IPS DF 6.9 (cell line): ENCODE data around the gene EHMT1.
"Not testable (repeated sequence)": the region's sequence is repeated elsewhere in the genome, so short reads cannot be mapped to it uniquely, and the experiment has no call there.

Source experiments
- DNase-seq: peaks from one replicate; pipeline ENCODE4 v3.0.0-alpha.2; 2013; ENCODE audit warnings: low read depth, low spot score
- H3K27ac ChIP-seq: one replicate; pipeline ENCODE4 v1.5.1; 2013; ENCODE audit warnings: low read length, control low read depth
- H3K27me3 ChIP-seq: 2 replicates; pipeline ENCODE4 v1.6.1; 2013; ENCODE audit warnings: mild to moderate bottlenecking, low read length; ENCODE audit not compliant: control insufficient read depth, insufficient read depth
- H3K36me3 ChIP-seq: 2 replicates; pipeline ENCODE4 v1.6.1; 2013; ENCODE audit warnings: low read length; ENCODE audit not compliant: control insufficient read depth, insufficient read depth
- H3K4me1 ChIP-seq: 2 replicates; pipeline ENCODE4 v1.6.1; 2013; ENCODE audit warnings: low read length; ENCODE audit not compliant: control insufficient read depth, insufficient read depth
- H3K4me3 ChIP-seq: 2 replicates; pipeline ENCODE4 v1.5.1; 2013; ENCODE audit warnings: mild to moderate bottlenecking, low read length
- H3K9me3 ChIP-seq: 2 replicates; pipeline ENCODE4 v1.6.1; 2013; ENCODE audit warnings: low read length, inconsistent platforms; ENCODE audit not compliant: control insufficient read depth, insufficient read depth
- WGBS: extraction: QIAGEN DNeasy Blood & Tissue Kit; methylation state at CpG from one replicate; pipeline ENCODE4 v1.1.7; 2013; ENCODE audit warnings: mixed read lengths, missing lambda C conversion rate; ENCODE audit not compliant: insufficient read length, insufficient coverage; 5-methylcytosine and 5-hydroxymethylcytosine counted together

EHMT1 gene

DNA sequence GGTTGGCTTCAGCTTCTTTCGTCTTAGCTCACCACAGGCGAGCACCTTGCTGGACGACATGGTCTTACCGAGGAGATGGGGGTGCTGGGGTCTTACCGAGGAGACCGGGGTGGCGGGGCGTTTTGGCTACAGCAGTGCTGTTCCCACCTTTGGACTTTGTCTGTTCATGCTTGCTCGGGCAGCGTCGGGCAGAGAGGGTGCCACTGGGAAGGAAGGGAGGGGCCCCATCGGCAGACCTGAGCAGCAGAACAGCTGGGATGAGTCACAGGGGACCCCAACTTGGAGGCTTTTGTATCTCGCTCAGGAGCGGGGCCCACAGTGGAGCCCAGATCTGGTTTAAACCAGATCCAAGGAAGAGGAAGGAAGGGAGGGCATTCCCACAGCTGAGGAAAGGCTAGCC is 152.8 kb downstream of the EHMT1 start:
- H3K27ac ChIP-seq, result no peak overlapping the region
- no peaks in the 10 kb centered on the region for H3K27me3 ChIP-seq

GRCh38 chr9:137772281-137772873 is 153.6 kb downstream of the EHMT1 start:
- Histone ChIP-seq H3K9me3 (no peaks in the 10 kb centered on the region), H3K27ac (no peak overlapping the region), H3K27me3 (no peaks in the 10 kb centered on the region), H3K4me3 (no peak overlapping the region), H3K36me3 (peaks cover 16% of the 10 kb centered on the region), H3K4me1 (0 out of 2 replicates have a peak, but pooled peaks cover 2% of the 10 kb centered on the region)
- WGBS, result no CpG with 5 or more reads among the region's 12 CpGs
- DNase-seq, result no peak

More for the DNA sequence above, 152.8 kb downstream of the EHMT1 start:
- no peak overlapping the region for H3K4me3 ChIP-seq
- H3K9me3 ChIP-seq, result no peaks in the 10 kb centered on the region
- peaks cover 18% of the 10 kb centered on the region for H3K36me3 ChIP-seq
- WGBS, result no CpG with 5 or more reads among the region's 14 CpGs
- no peak for DNase-seq
- H3K4me1 ChIP-seq, result 0 out of 2 replicates have a peak, but pooled peaks cover 2% of the 10 kb centered on the region

- no peak for DNase-seq
- Histone ChIP-seq H3K27ac (no peak overlapping the region), H3K4me1 (0 out of 2 replicates have a peak, but pooled peaks cover 2% of the 10 kb centered on the region), H3K36me3 (peaks cover 36% of the 10 kb centered on the region), H3K27me3 (no peaks in the 10 kb centered on the region), H3K9me3 (no peaks in the 10 kb centered on the region), H3K4me3 (no peak overlapping the region)
- no CpG with 5 or more reads among the region's 24 CpGs for WGBS
Measured at GRCh38 chr9:137774775-137775386, 156.1 kb downstream of the EHMT1 start.

DNA sequence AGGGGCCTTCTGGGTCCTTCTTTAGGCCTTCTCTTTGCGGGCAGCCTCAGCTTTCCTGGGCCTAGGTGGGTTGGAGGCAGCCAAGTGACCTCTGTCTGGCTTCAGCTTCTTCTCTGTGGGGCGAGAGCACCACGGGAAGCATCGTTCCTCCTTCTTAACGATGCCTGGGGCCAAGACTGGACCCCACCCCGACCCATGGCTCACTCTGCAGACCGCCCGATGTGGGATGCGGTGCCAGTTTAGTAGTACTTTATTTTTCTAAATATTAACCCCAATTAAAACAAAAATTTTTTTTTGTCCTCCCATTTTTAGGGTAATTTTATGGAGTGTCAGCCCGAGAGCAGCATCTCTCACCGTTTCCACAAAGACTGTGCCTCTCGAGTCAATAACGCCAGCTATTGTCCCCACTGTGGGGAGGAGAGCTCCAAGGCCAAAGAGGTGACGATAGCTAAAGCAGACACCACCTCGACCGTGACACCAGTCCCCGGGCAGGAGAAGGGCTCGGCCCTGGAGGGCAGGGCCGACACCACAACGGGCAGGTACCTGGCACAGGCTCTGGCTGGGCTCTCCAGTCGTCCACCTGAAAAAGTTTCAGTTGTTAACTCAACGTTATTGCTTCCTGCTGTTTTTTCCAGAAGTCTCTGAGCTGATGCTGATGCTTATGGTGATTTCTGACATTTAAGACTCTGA is 157.6 kb downstream of the EHMT1 start:
- DNase-seq, result no peak
- Histone ChIP-seq H3K27me3 (no peaks in the 10 kb centered on the region), H3K4me3 (no peak overlapping the region), H3K36me3 (peaks cover 42% of the 10 kb centered on the region), H3K4me1 (0 out of 2 replicates have a peak, but pooled peaks cover 2% of the 10 kb centered on the region), H3K27ac (no peak overlapping the region), H3K9me3 (no peaks in the 10 kb centered on the region)
- no CpG with 5 or more reads among the region's 22 CpGs for WGBS

- DNase-seq, result no peak
- H3K9me3 ChIP-seq, result no peaks in the 10 kb centered on the region
- no peaks in the 10 kb centered on the region for H3K27me3 ChIP-seq
- no peak overlapping the region for H3K27ac ChIP-seq
- no CpG with 5 or more reads among the region's 20 CpGs for WGBS
- peaks cover 53% of the 10 kb centered on the region for H3K36me3 ChIP-seq
- no peak overlapping the region for H3K4me3 ChIP-seq
- no peaks in the 10 kb centered on the region for H3K4me1 ChIP-seq
Measured at GRCh38 chr9:137777761-137778160, 159.0 kb downstream of the EHMT1 start.

GRCh38 chr9:137778336-137778735 is 159.5 kb downstream of the EHMT1 start:
- DNase-seq, result no peak
- Histone ChIP-seq H3K4me3 (no peak overlapping the region), H3K36me3 (peaks cover 53% of the 10 kb centered on the region), H3K4me1 (no peaks in the 10 kb centered on the region), H3K9me3 (no peaks in the 10 kb centered on the region), H3K27me3 (no peaks in the 10 kb centered on the region), H3K27ac (no peak overlapping the region)
- no CpG with 5 or more reads among the region's 11 CpGs for WGBS

- Histone ChIP-seq H3K9me3 (no peaks in the 10 kb centered on the region), H3K36me3 (peaks cover 53% of the 10 kb centered on the region), H3K4me1 (no peaks in the 10 kb centered on the region), H3K27ac (no peak overlapping the region), H3K27me3 (no peaks in the 10 kb centered on the region), H3K4me3 (no peak overlapping the region)
- whole genome bisulfite sequencing, result no CpG with 5 or more reads among the region's 10 CpGs
- DNase-seq, result no peak
Measured at GRCh38 chr9:137778914-137779313, 160.1 kb downstream of the EHMT1 start.

DNA sequence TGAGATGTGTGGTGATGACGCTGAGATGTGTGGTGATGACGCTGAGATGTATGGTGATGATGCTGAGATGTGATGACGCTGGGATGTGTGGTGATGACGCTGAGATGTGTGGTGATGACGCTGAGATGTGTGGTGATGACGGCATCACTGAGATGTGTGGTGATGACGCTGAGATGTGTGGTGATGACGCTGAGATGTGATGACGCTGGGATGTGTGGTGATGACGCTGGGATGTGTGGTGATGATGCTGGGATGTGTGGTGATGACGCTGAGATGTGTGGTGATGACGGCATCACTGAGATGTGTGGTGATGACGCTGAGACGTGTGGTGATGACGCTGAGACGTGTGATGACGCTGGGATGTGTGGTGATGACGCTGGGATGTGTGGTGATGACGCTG is 161.2 kb downstream of the EHMT1 start:
- H3K4me3 ChIP-seq, H3K9me3 ChIP-seq, H3K4me1 ChIP-seq, H3K27ac ChIP-seq, DNase-seq, H3K27me3 ChIP-seq: not testable (repeated sequence)
- no CpG with 5 or more reads among the region's 19 CpGs for WGBS
- peaks cover 49% of the 10 kb centered on the region for H3K36me3 ChIP-seq

DNA sequence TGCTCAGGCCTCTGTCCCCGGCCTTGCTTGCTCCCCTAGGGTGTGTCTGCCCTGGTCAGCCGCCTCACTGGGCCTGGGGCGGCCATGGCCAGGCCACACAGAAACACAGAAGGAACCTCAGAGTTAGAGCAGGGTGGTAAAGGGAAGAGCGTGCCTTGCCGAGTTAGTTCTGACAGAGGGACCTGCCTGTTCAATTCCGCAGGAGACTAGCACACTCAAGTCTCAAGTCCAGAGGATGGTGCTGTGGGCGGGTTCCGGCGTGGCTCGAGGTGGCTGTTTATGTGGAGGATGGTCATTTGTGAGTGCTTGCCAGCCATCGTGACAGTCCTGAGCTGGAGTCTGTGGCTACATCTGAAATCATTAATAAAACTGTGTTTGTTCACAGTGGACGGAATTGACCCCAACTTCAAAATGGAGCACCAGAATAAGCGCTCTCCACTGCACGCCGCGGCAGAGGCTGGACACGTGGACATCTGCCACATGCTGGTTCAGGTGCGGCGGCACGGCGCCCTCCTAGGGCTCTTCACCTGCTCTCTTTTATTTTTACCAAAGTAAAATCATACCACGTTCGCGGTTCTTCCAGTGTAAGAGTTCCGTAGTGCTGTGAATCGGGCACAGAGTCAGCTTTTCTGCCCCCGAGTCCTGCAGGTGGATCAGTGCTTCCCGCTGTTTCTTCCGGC is 163.2 kb downstream of the EHMT1 start:
- H3K9me3 ChIP-seq, result no peaks in the 10 kb centered on the region
- H3K4me1 ChIP-seq, result no peaks in the 10 kb centered on the region
- DNase-seq, result no peak
- WGBS, result no CpG with 5 or more reads among the region's 29 CpGs
- H3K36me3 ChIP-seq, result peaks cover 37% of the 10 kb centered on the region
- no peaks in the 10 kb centered on the region for H3K27me3 ChIP-seq
- H3K4me3 ChIP-seq, result no peak overlapping the region
- H3K27ac ChIP-seq, result no peak overlapping the region

- Histone ChIP-seq H3K9me3 (no peaks in the 10 kb centered on the region), H3K27ac (no peak overlapping the region), H3K4me3 (no peak overlapping the region), H3K27me3 (no peaks in the 10 kb centered on the region), H3K4me1 (no peaks in the 10 kb centered on the region; the same call in 1 of the 2 replicates), H3K36me3 (peaks cover 27% of the 10 kb centered on the region)
- no CpG with 5 or more reads among the region's 12 CpGs for WGBS
- DNase-seq, result no peak
Measured at GRCh38 chr9:137783521-137783920, 164.7 kb downstream of the EHMT1 start.
